H9 (cell line): ENCODE measurements around the gene SPECC1. TPM values are rescaled to one million over a fixed set of nuclear protein-coding genes. Genes with fewer than 3 reads are reported as not detected.

Experiments used
- DNase-seq: peaks from one replicate; pipeline ENCODE4 v3.0.0-alpha.2; 2017
- H2AFZ ChIP-seq: one replicate; pipeline ENCODE4 v1.6.1; 2013; ENCODE audit warnings: mild to moderate bottlenecking, low read length, control low read depth, moderate library complexity
- H2AK5ac ChIP-seq: 2 replicates; pipeline ENCODE4 v1.6.1; 2013; ENCODE audit warnings: low read length, control low read depth, mixed read lengths; ENCODE audit not compliant: insufficient read length
- H2BK120ac ChIP-seq: one replicate; pipeline ENCODE4 v1.6.1; 2013; ENCODE audit warnings: low read depth, mild to moderate bottlenecking, low read length, control low read depth, inconsistent platforms; ENCODE audit not compliant: poor library complexity, severe bottlenecking
- H2BK12ac ChIP-seq: 2 replicates; pipeline ENCODE4 v1.6.1; 2013; ENCODE audit warnings: low read length, control low read depth, mixed read lengths, low read depth; ENCODE audit not compliant: insufficient read length
- H2BK15ac ChIP-seq: 2 replicates; pipeline ENCODE4 v1.6.1; 2013; ENCODE audit warnings: low read depth, low read length, control low read depth
- H2BK20ac ChIP-seq: one replicate; pipeline ENCODE4 v1.6.1; 2013; ENCODE audit warnings: low read depth, mild to moderate bottlenecking, low read length, control low read depth, inconsistent platforms; ENCODE audit not compliant: poor library complexity, severe bottlenecking
- H2BK5ac ChIP-seq: 2 replicates; pipeline ENCODE4 v1.6.1; 2013; ENCODE audit warnings: low read length, control low read depth, mixed read lengths; ENCODE audit not compliant: insufficient read length
- H3K14ac ChIP-seq: 2 replicates; pipeline ENCODE4 v1.6.1; 2013; ENCODE audit warnings: low read length, control low read depth; ENCODE audit not compliant: insufficient read depth
- H3K18ac ChIP-seq: 2 replicates; pipeline ENCODE4 v1.6.1; 2013; ENCODE audit warnings: low read depth, mild to moderate bottlenecking, mixed read lengths, low read length, control low read depth; ENCODE audit not compliant: insufficient read length
- H3K23ac ChIP-seq: 2 replicates; pipeline ENCODE4 v1.6.1; 2013; ENCODE audit warnings: low read length, control low read depth, mixed read lengths, low read depth; ENCODE audit not compliant: insufficient read length
- H3K23me2 ChIP-seq: 2 replicates; pipeline ENCODE4 v1.6.1; 2013; ENCODE audit warnings: low read depth, mild to moderate bottlenecking, mixed read lengths, low read length, control low read depth; ENCODE audit not compliant: insufficient read length, poor library complexity, severe bottlenecking
- H3K27ac ChIP-seq: 2 replicates; pipeline ENCODE4 v1.5.1; 2013; ENCODE audit warnings: low read length, control low read depth, mixed read lengths, low read depth; ENCODE audit not compliant: insufficient read length
- H3K27me3 ChIP-seq: 2 replicates; pipeline ENCODE4 v1.6.1; 2013; ENCODE audit warnings: low read length, control low read depth, inconsistent platforms; ENCODE audit not compliant: insufficient read depth
- H3K4ac ChIP-seq: 2 replicates; pipeline ENCODE4 v1.6.1; 2013; ENCODE audit warnings: low read depth, mild to moderate bottlenecking, control low read depth, inconsistent platforms, low read length, moderate library complexity
- H3K4me1 ChIP-seq: 2 replicates; pipeline ENCODE4 v1.6.1; 2013; ENCODE audit warnings: low read length, control low read depth, inconsistent platforms; ENCODE audit not compliant: insufficient read depth
- H3K4me2 ChIP-seq: 2 replicates; pipeline ENCODE4 v1.6.1; 2013; ENCODE audit warnings: low read length, control low read depth, mixed read lengths; ENCODE audit not compliant: insufficient read length, insufficient read depth
- H3K56ac ChIP-seq: 2 replicates; pipeline ENCODE4 v1.6.1; 2013; ENCODE audit warnings: low read depth, mild to moderate bottlenecking, mixed read lengths, low read length, control low read depth; ENCODE audit not compliant: insufficient read length
- H3K79me1 ChIP-seq: 2 replicates; pipeline ENCODE4 v1.6.1; 2013; ENCODE audit warnings: low read depth, mild to moderate bottlenecking, moderate library complexity, low read length, control low read depth, inconsistent platforms; ENCODE audit not compliant: insufficient read depth, poor library complexity, severe bottlenecking
- H3K79me2 ChIP-seq: 2 replicates; pipeline ENCODE4 v1.6.1; 2013; ENCODE audit warnings: low read length, control low read depth, inconsistent platforms; ENCODE audit not compliant: insufficient read depth
- H3K9ac ChIP-seq: 2 replicates; pipeline ENCODE4 v1.6.1; 2013; ENCODE audit warnings: low read length, control low read depth, mixed read lengths; ENCODE audit not compliant: insufficient read length; ENCODE audit errors: extremely low read depth
- H3K9me3 ChIP-seq: one replicate; pipeline ENCODE4 v1.6.1; 2013; ENCODE audit warnings: low read depth, low read length, inconsistent platforms; ENCODE audit not compliant: control insufficient read depth
- H3T11ph ChIP-seq: one replicate; pipeline ENCODE4 v1.6.1; 2013; ENCODE audit warnings: mild to moderate bottlenecking, low read length, control low read depth, inconsistent platforms
- H4K20me1 ChIP-seq: one replicate; pipeline ENCODE4 v1.6.1; 2013; ENCODE audit not compliant: control insufficient read depth, insufficient read length, insufficient read depth
- H4K5ac ChIP-seq: 2 replicates; pipeline ENCODE4 v1.6.1; 2013; ENCODE audit warnings: low read depth, mild to moderate bottlenecking, mixed read lengths, low read length, control low read depth; ENCODE audit not compliant: insufficient read length
- H4K8ac ChIP-seq: replicated peaks from 2 replicates; pipeline ENCODE4 v1.6.1; 2013; ENCODE audit warnings: low read length, control low read depth, mixed read lengths, low read depth; ENCODE audit not compliant: insufficient read length
- H4K91ac ChIP-seq: 2 replicates; pipeline ENCODE4 v1.6.1; 2013; ENCODE audit warnings: low read depth, mild to moderate bottlenecking, moderate library complexity, mixed read lengths, low read length, control low read depth; ENCODE audit not compliant: insufficient read length
- H3K27ac Mint-ChIP-seq, 3 experiments: 2 replicates in 2 of 3; 3 replicates in 1 of 3; pipeline ENCODE4 v1.8.0; 2020 to 2021; ENCODE audit warnings: mixed read lengths in 3 of 3, mild to moderate bottlenecking in 1 of 3, moderate library complexity in 1 of 3
- H3K27me3 Mint-ChIP-seq: 2 replicates; pipeline ENCODE4 v1.8.0; 2021; ENCODE audit warnings: low read depth, mild to moderate bottlenecking, moderate library complexity, mixed read lengths
- H3K36me3 Mint-ChIP-seq, 3 experiments: 2 replicates in 2 of 3; 3 replicates in 1 of 3; pipeline ENCODE4 v1.8.0; 2020 to 2021; ENCODE audit warnings: low read depth in 3 of 3, mixed read lengths in 3 of 3; ENCODE audit not compliant: insufficient read depth in 1 of 3
- H3K4me1 Mint-ChIP-seq, 2 experiments: 2 replicates each; pipeline ENCODE4 v1.8.0; 2020; ENCODE audit warnings: mixed read lengths in 2 of 2
- H3K4me3 Mint-ChIP-seq, 2 experiments: 2 replicates in 1 of 2; 3 replicates in 1 of 2; pipeline ENCODE4 v1.8.0; 2020 to 2021; ENCODE audit warnings: mild to moderate bottlenecking in 2 of 2, mixed read lengths in 2 of 2, moderate library complexity in 1 of 2
- H3K9me3 Mint-ChIP-seq, 2 experiments: 2 replicates in 1 of 2; 3 replicates in 1 of 2; pipeline ENCODE4 v1.8.0; 2020; ENCODE audit warnings: mild to moderate bottlenecking in 2 of 2, mixed read lengths in 2 of 2, moderate library complexity in 1 of 2
- WGBS: extraction: QIAGEN DNeasy Blood & Tissue Kit; methylation state at CpG from one replicate; pipeline ENCODE4 v1.1.7; 2013; ENCODE audit warnings: missing lambda C conversion rate, low lambda C conversion rate, mixed read lengths; ENCODE audit not compliant: insufficient read length; ENCODE audit errors: extremely low coverage; 5-methylcytosine and 5-hydroxymethylcytosine counted together
- total RNA-seq: library from RNA; stranded (reverse); gene quantifications from 2 replicates; pipeline ENCODE4 v1.2.1, GENCODE V29; 2021
- TF ChIP-seq, protein P1 (sequence below): fragments of 200-600 bp; sonication (generic); conservative IDR thresholded peaks from 3 replicates; pipeline ENCODE4 v1.8.0; 2021; ENCODE audit warnings: antibody characterized with exemption, mild to moderate bottlenecking

Gene SPECC1
- total RNA-seq, 1 experiment from 2014 or later = 65.7 TPM

DNA sequence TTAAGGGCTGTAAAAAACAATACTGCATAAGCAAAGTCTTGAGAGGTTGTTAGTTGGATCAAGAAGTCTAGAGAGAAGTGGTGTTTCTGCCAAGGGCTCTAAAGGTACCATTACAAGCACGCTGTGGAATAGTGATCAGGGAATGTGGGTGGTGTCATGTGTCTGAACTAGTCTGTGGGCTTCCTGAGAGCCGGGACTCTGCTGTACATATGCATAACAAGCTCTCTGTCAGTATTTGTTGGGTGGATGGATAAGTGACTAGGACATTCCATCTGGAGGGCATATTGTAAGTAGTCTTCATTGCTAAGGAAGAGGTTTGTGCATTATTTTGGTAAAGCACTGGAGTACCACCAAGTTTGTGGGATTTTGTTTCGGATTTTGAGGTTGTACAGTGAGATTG lies 248.6 kb downstream of the SPECC1 start:
- no peak for DNase-seq
- Histone ChIP-seq H2BK20ac (no peak overlapping the region), H2BK5ac (no peak overlapping the region), H3K79me2 (no peaks in the 10 kb centered on the region), H3T11ph (no peak overlapping the region), H4K91ac (no peak overlapping the region), H2BK120ac (no peak overlapping the region), H3K56ac (no peak overlapping the region), H3K27me3 (no peaks in the 10 kb centered on the region), H3K9ac (no peak overlapping the region), H3K79me1 (no peaks in the 10 kb centered on the region), H3K18ac (no peak overlapping the region), H2AK5ac (no peak overlapping the region), H4K20me1 (peaks cover 4% of the 10 kb centered on the region), H2BK12ac (no peak overlapping the region), H3K9me3 (no peaks in the 10 kb centered on the region), H3K14ac (no peak overlapping the region), H4K8ac (no peak overlapping the region), H3K23ac (no peak overlapping the region), H3K27ac (no peak overlapping the region), H3K4ac (no peak overlapping the region), H3K4me2 (no peak overlapping the region), H4K5ac (no peak overlapping the region), H3K4me1 (no peaks in the 10 kb centered on the region; the same call in none of the 2 replicates), H2BK15ac (no peak overlapping the region), H2AFZ (no peak overlapping the region), H3K23me2 (no peaks in the 10 kb centered on the region)
- H3K36me3 Mint-ChIP-seq = peaks cover 25 to 70% (median 56%) of the 10 kb centered on the region in 3 experiments; a peak in 6 of 7 replicates
- H3K27me3 Mint-ChIP-seq = no peaks in the 10 kb centered on the region; the same call in 1 of the 2 replicates
- TF ChIP-seq, protein P1, sequence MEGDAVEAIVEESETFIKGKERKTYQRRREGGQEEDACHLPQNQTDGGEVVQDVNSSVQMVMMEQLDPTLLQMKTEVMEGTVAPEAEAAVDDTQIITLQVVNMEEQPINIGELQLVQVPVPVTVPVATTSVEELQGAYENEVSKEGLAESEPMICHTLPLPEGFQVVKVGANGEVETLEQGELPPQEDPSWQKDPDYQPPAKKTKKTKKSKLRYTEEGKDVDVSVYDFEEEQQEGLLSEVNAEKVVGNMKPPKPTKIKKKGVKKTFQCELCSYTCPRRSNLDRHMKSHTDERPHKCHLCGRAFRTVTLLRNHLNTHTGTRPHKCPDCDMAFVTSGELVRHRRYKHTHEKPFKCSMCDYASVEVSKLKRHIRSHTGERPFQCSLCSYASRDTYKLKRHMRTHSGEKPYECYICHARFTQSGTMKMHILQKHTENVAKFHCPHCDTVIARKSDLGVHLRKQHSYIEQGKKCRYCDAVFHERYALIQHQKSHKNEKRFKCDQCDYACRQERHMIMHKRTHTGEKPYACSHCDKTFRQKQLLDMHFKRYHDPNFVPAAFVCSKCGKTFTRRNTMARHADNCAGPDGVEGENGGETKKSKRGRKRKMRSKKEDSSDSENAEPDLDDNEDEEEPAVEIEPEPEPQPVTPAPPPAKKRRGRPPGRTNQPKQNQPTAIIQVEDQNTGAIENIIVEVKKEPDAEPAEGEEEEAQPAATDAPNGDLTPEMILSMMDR = no peak
- H3K27ac Mint-ChIP-seq = peak overlapping the region in 1 of 3 experiments; percentile 74; a peak in 2 of 7 replicates
- H3K4me1 Mint-ChIP-seq = peaks cover 12 to 14% of the 10 kb centered on the region in 2 experiments
- H3K4me3 Mint-ChIP-seq = no peak overlapping the region
- no CpG with 5 or more reads among the region's 3 CpGs for WGBS
- no peaks in the 10 kb centered on the region for H3K9me3 Mint-ChIP-seq
